Kidney tubule cell (primary cell): ENCODE results near the gene ZNF814.
"Not testable (repeated sequence)": the region's sequence is repeated elsewhere in the genome, so short reads cannot be mapped to it uniquely, and the experiment has no call there.

ENCODE experiments used
- DNase-seq: peaks from one replicate; pipeline ENCODE4 v3.0.0-alpha.2; 2018; ENCODE audit warnings: low spot score

The ZNF814 gene

GRCh38 chr19:57815247-57816075 lies 73.4 kb downstream of the ZNF814 start:
- DNase-seq, result no peak

- peak; percentile 94 for DNase-seq
These were observed 74.2 kb downstream of the ZNF814 start, which contains the start of gene ZNF552 for GRCh38 chr19:57814505-57815246. Gene ZNF552 (minus strand): TSS chr19:57814913. CDS start chr19:57814743, 170 bp downstream.

DNA sequence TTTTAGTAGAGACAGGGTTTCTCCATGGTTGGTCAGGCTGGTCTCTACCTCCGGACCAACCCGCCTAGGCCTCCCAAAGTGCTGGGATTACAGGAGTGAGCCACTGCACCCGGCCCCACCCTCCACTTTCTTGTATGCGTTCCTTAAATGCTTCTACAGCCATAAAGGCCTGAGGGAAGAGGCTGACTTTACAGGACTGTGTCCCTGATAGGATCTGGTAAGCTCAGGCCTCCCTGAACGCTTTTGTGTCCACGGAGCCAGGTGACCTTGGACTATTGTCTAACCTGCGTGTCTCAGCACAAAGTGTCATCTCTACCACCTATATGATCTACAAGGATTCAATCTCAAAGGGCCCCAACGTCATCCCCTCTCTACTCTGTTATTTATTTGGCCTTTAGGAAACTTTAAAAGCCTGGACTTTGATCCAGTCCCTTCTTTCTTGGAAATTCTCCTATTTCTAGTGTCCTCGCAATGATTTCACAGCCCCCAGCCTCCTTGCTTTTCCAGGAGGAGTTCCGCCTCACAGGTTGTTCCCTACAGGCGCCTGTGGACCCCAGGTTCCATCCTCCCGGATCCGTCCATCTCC lies 74.8 kb downstream of the ZNF814 start:
- DNase-seq, result peak; percentile 32

GRCh38 chr19:57812975-57813820 lies 75.6 kb downstream of the ZNF814 start:
- not testable (repeated sequence) for DNase-seq

DNA sequence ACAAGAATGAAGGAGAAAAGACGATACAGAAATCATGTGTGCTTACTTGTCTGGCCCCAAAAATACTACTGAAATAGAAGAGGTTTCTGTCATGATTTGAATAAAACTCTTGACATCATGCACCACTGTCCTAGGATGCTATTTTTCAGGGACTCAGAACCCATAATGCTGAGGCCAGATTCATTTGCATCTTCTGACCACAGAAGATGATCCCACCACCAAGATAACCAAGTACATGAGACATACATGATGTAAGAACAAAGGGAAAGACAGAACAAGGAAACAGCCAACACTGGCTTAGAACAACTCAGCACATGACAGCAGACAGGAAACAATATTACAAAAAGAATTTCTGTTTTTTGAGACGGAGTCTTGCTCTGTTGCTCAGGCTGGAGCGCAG lies 76.6 kb downstream of the ZNF814 start:
- no peak for DNase-seq

GRCh38 chr19:57810410-57811295 lies 78.2 kb downstream of the ZNF814 start:
- DNase-seq, result not testable (repeated sequence)

DNA sequence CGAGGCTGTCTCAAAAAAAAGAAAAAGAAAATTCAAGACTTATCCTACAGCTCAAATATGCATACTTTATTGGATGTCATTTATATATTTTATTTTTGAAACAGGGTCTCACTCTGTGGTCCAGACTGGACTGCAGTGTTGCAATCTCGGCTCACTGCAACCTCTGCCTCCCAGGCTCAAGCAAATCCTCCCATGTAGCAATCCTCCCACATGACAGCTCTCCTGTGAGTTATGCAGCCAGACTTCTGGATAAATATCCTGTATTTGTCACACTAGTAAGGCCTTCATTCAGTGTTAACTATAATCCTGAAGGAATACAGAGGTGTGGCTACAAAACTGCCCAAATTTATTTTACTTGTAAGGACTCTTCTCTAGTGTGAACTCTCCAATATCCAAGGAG lies 81.3 kb downstream of the ZNF814 start:
- DNase-seq, result no peak

DNA sequence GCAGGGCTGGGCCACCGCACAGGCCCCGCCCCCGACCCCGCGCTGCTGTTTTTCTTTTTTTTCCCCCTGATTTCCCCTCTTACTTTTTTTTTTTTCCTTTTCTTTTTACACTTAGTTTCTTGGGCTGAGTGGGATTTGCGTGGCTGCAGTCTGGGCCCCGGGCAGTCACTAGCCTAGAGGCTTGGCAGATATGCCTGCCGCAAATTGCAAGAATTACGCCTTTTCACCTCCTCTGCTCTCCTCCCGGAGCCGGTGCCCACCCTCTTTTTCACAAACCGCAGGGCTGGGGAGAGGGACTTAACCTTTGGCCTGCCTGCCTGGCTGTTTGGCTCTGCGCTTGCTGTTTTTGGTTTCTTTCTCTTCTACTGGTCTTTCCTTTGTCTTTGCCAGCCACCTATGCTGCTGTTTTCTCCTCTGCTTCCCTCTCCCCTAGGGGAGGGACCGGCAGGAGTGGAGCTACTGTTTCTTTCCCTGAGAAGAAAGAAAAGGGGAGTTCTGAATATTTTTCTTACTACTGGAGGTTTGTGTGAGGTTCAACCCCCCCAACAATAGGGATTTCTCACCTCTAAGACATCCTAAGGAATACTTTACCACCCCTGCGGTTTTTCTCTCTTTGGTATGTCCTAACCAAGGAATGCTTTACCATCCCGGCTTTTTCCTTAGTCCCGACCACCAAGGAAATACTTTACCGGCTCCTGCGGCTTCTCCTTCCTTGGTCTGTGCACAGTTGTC lies 85.1 kb downstream of the ZNF814 start:
- peak; percentile 97 for DNase-seq

GRCh38 chr19:57803265-57803593 lies 85.6 kb downstream of the ZNF814 start:
- no peak for DNase-seq

- DNase-seq, result no peak
These were observed 86.6 kb downstream of the ZNF814 start for GRCh38 chr19:57802269-57802668.

- DNase-seq, result no peak
These were observed 88.1 kb downstream of the ZNF814 start for GRCh38 chr19:57800696-57801095.
